Measurements from ENCODE around the gene PADI6.

Gene PADI6

DNA sequence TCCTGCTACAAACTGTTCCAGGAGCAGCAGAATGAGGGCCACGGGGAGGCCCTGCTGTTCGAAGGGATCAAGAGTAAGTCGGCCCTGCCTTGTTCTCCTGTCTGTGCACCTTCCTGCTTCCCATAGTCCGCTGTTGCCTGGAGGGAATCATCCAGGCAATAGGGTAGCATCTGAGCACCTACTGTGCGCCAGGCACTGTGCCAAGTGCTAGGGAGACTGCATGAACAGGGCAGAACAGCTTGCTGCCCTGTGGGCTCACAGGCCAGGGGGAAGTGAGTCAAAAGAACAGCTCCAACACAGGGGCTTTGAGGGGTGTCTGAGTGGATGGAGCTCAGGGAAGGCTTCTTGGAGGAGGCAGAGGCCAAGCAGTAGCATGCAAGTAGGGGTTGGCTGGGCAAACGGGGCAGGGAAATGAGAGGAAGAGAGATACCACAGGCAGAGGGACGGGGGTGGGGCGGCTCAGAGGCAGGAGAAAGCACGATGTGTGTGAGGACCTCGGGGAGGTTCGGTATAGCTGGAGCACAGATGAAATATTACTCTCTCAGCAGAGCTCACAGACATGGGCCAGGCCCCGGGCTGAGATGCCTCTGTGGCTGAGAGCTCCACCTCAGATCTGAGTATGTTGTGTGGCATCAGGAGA, 15.5 kb upstream of the PADI6 start:
- Histone ChIP-seq H3K36me3 (ENCODE audit: control insufficient read depth, insufficient read depth, low read length) (no peaks in the 10 kb centered on the region), H3K27me3 (ENCODE audit: control insufficient read depth, insufficient read depth, low read length) (no peaks in the 10 kb centered on the region), H3K27ac (ENCODE audit: low read length) (no peak overlapping the region), H3K4me3 (ENCODE audit: low read length) (no peak overlapping the region), H3K9me3 (ENCODE audit: control insufficient read depth, insufficient read depth, low read length) (no peaks in the 10 kb centered on the region), H3K4me1 (ENCODE audit: control insufficient read depth, insufficient read depth, low read length) (peaks cover 3% of the 10 kb centered on the region; the same call in 1 of the 2 replicates)
- DNase-seq (ENCODE audit: low read depth, low spot score) = no peak
- WGBS (ENCODE audit: insufficient coverage, insufficient read length) = no CpG with 5 or more reads among the region's 12 CpGs

DNA sequence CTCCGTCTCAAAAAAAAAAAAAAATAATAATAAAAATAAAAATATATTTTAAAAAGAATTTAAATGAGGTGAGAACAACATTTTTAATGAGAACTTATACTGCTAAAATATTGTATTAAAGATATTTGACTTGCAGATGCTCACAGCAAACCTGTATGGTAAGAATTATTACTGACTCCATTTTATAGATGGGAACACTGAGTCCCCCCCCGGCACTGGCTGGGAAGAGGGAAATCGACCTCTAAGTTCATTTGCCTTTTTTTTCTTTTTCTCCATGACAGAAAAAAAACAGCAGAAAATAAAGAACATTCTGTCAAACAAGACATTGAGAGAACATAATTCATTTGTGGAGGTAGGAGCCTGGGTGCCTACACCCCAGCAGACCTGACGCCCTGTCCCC, 13.4 kb upstream of the PADI6 start:
- Histone ChIP-seq H3K9me3 (ENCODE audit: control insufficient read depth, insufficient read depth, low read length) (no peaks in the 10 kb centered on the region), H3K27me3 (ENCODE audit: control insufficient read depth, insufficient read depth, low read length) (no peaks in the 10 kb centered on the region), H3K27ac (ENCODE audit: low read length) (no peak overlapping the region), H3K4me1 (ENCODE audit: control insufficient read depth, insufficient read depth, low read length) (peaks cover 3% of the 10 kb centered on the region; the same call in 1 of the 2 replicates), H3K36me3 (ENCODE audit: control insufficient read depth, insufficient read depth, low read length) (no peaks in the 10 kb centered on the region), H3K4me3 (ENCODE audit: low read length) (no peak overlapping the region)
- DNase-seq (ENCODE audit: low read depth, low spot score) = no peak
- WGBS (ENCODE audit: insufficient coverage, insufficient read length) = no CpG with 5 or more reads among the region's 4 CpGs

DNA sequence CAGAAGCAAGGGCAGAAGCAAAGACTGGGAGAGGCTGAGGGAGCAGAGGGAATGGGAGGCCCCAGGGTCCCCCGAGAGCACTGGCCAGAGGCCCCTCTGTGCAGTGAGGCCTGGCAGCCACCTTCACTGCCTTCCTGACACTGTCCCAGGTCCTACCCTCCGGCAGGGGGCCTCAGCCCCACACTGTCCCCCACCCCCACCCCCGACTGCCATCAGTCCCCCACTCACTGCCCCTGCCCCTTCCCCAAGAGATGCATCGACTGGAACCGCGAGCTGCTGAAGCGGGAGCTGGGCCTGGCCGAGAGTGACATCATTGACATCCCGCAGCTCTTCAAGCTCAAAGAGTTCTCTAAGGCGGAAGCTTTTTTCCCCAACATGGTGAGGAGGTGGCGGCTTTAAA, 13.0 kb upstream of the PADI6 start:
- H3K27ac ChIP-seq (ENCODE audit: low read length) = no peak overlapping the region
- DNase-seq (ENCODE audit: low read depth, low spot score) = no peak
- H3K36me3 ChIP-seq (ENCODE audit: control insufficient read depth, insufficient read depth, low read length) = no peaks in the 10 kb centered on the region
- H3K9me3 ChIP-seq (ENCODE audit: control insufficient read depth, insufficient read depth, low read length) = no peaks in the 10 kb centered on the region
- no CpG with 5 or more reads among the region's 11 CpGs for WGBS (ENCODE audit: insufficient coverage, insufficient read length)
- H3K4me1 ChIP-seq (ENCODE audit: control insufficient read depth, insufficient read depth, low read length) = peaks cover 3% of the 10 kb centered on the region; the same call in 1 of the 2 replicates
- no peak overlapping the region for H3K4me3 ChIP-seq (ENCODE audit: low read length)
- no peaks in the 10 kb centered on the region for H3K27me3 ChIP-seq (ENCODE audit: control insufficient read depth, insufficient read depth, low read length)

DNA sequence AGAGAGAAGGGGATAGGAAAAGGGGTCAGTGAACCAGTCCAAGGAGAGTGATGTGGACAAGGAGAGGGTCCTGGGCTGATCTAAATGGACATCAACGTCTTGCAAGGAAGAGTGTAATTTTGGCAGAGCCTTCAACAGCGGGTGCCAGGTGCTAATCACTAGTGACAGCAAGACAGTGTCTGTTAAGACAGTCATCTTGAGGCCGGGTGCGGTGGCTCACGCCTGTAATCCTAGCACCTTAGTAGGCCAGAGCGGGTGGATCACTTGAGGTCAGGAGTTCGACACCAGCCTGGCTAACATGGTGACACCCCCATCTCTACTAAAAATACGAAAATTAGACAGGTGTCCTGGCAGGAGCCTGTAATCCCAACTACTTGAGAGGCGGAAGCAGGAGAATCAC, 12.2 kb upstream of the PADI6 start:
- Histone ChIP-seq H3K27me3 (ENCODE audit: control insufficient read depth, insufficient read depth, low read length) (no peaks in the 10 kb centered on the region), H3K36me3 (ENCODE audit: control insufficient read depth, insufficient read depth, low read length) (no peaks in the 10 kb centered on the region), H3K4me3 (ENCODE audit: low read length) (no peak overlapping the region), H3K27ac (ENCODE audit: low read length) (no peak overlapping the region), H3K4me1 (ENCODE audit: control insufficient read depth, insufficient read depth, low read length) (peaks cover 3% of the 10 kb centered on the region; the same call in 1 of the 2 replicates), H3K9me3 (ENCODE audit: control insufficient read depth, insufficient read depth, low read length) (no peaks in the 10 kb centered on the region)
- DNase-seq (ENCODE audit: low read depth, low spot score) = no peak
- WGBS (ENCODE audit: insufficient coverage, insufficient read length) = no CpG with 5 or more reads among the region's 9 CpGs

GRCh38 chr1:17360272-17360956, 11.6 kb upstream of the PADI6 start:
- H3K36me3 ChIP-seq (ENCODE audit: control insufficient read depth, insufficient read depth, low read length) = no peaks in the 10 kb centered on the region
- no peaks in the 10 kb centered on the region for H3K27me3 ChIP-seq (ENCODE audit: control insufficient read depth, insufficient read depth, low read length)
- no peak for DNase-seq (ENCODE audit: low read depth, low spot score)
- H3K4me3 ChIP-seq (ENCODE audit: low read length) = no peak overlapping the region
- no peak overlapping the region for H3K27ac ChIP-seq (ENCODE audit: low read length)
- H3K4me1 ChIP-seq (ENCODE audit: control insufficient read depth, insufficient read depth, low read length) = peaks cover 3% of the 10 kb centered on the region; the same call in 1 of the 2 replicates
- no CpG with 5 or more reads among the region's 11 CpGs for WGBS (ENCODE audit: insufficient coverage, insufficient read length)
- H3K9me3 ChIP-seq (ENCODE audit: control insufficient read depth, insufficient read depth, low read length) = no peaks in the 10 kb centered on the region

DNA sequence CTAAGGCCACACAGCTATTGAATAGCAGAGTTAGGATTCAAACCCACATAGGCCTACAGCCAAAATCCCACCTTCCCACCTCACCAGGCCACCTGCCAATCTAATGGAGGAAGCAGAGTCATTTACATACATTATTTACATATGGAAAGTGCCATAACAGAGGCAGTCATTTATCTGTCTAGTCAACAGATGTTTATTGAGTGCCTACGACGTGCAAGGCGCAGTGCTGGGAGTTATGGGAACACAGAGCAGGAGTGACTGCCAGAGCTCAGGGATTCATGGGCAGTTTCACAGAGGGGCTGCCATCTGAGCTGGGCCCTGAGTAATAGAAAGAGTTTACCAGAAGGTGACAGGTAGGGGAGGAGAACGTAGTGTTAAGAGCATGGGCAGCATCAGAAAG, 10.3 kb upstream of the PADI6 start:
- H3K4me3 ChIP-seq (ENCODE audit: low read length) = no peak overlapping the region
- no CpG with 5 or more reads among the region's 4 CpGs for WGBS (ENCODE audit: insufficient coverage, insufficient read length)
- no peaks in the 10 kb centered on the region for H3K27me3 ChIP-seq (ENCODE audit: control insufficient read depth, insufficient read depth, low read length)
- no peaks in the 10 kb centered on the region for H3K9me3 ChIP-seq (ENCODE audit: control insufficient read depth, insufficient read depth, low read length)
- peaks cover 3% of the 10 kb centered on the region; the same call in 1 of the 2 replicates for H3K4me1 ChIP-seq (ENCODE audit: control insufficient read depth, insufficient read depth, low read length)
- no peak overlapping the region for H3K27ac ChIP-seq (ENCODE audit: low read length)
- no peak for DNase-seq (ENCODE audit: low read depth, low spot score)
- H3K36me3 ChIP-seq (ENCODE audit: control insufficient read depth, insufficient read depth, low read length) = no peaks in the 10 kb centered on the region

DNA sequence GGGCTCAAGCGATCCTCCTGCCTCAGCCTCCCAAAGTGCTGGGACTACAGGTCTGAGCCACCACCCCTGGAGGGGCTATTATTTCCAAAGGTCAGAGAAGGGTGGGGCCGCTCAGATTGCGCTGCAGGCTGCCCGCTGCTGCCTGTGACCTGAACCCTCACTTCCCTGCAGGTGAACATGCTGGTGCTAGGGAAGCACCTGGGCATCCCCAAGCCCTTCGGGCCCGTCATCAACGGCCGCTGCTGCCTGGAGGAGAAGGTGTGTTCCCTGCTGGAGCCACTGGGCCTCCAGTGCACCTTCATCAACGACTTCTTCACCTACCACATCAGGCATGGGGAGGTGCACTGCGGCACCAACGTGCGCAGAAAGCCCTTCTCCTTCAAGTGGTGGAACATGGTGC, 8.6 kb upstream of the PADI6 start:
- Histone ChIP-seq H3K36me3 (ENCODE audit: control insufficient read depth, insufficient read depth, low read length) (no peaks in the 10 kb centered on the region), H3K4me1 (ENCODE audit: control insufficient read depth, insufficient read depth, low read length) (peaks cover 3% of the 10 kb centered on the region; the same call in 1 of the 2 replicates), H3K9me3 (ENCODE audit: control insufficient read depth, insufficient read depth, low read length) (no peaks in the 10 kb centered on the region), H3K27me3 (ENCODE audit: control insufficient read depth, insufficient read depth, low read length) (no peaks in the 10 kb centered on the region), H3K27ac (ENCODE audit: low read length) (no peak overlapping the region), H3K4me3 (ENCODE audit: low read length) (no peak overlapping the region)
- no CpG with 5 or more reads among the region's 12 CpGs for WGBS (ENCODE audit: insufficient coverage, insufficient read length)
- DNase-seq (ENCODE audit: low read depth, low spot score) = no peak

GRCh38 chr1:17363771-17364170, 8.2 kb upstream of the PADI6 start:
- Histone ChIP-seq H3K9me3 (ENCODE audit: control insufficient read depth, insufficient read depth, low read length) (no peaks in the 10 kb centered on the region), H3K27ac (ENCODE audit: low read length) (no peak overlapping the region), H3K4me1 (ENCODE audit: control insufficient read depth, insufficient read depth, low read length) (peaks cover 3% of the 10 kb centered on the region; the same call in 1 of the 2 replicates), H3K36me3 (ENCODE audit: control insufficient read depth, insufficient read depth, low read length) (no peaks in the 10 kb centered on the region), H3K4me3 (ENCODE audit: low read length) (no peak overlapping the region), H3K27me3 (ENCODE audit: control insufficient read depth, insufficient read depth, low read length) (no peaks in the 10 kb centered on the region)
- no CpG with 5 or more reads among the region's 4 CpGs for WGBS (ENCODE audit: insufficient coverage, insufficient read length)
- DNase-seq (ENCODE audit: low read depth, low spot score) = no peak

DNA sequence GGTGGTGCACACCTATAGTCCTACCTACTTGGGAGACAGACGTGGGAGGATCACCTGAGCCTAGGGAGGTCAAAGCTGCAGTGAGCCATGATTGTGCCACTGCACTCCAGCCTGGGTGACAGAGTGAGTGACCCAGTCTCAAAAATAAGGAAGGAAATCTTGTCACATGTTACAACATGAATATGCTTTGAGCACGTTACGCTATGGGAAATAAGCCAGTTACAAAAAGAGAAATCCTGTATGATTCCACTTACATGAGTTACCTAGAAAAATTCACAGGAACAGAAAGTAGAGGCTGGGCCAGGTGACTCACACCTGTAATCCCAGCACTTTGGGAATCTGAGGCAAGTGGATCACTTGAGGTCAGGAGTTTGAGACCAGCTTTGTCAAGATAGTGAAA, 6.7 kb upstream of the PADI6 start:
- no peaks in the 10 kb centered on the region for H3K36me3 ChIP-seq (ENCODE audit: control insufficient read depth, insufficient read depth, low read length)
- DNase-seq (ENCODE audit: low read depth, low spot score) = no peak
- WGBS (ENCODE audit: insufficient coverage, insufficient read length) = no CpG with 5 or more reads among the region's 3 CpGs
- H3K4me3 ChIP-seq (ENCODE audit: low read length) = no peak overlapping the region
- no peaks in the 10 kb centered on the region for H3K4me1 ChIP-seq (ENCODE audit: control insufficient read depth, insufficient read depth, low read length)
- no peak overlapping the region for H3K27ac ChIP-seq (ENCODE audit: low read length)
- H3K27me3 ChIP-seq (ENCODE audit: control insufficient read depth, insufficient read depth, low read length) = no peaks in the 10 kb centered on the region
- H3K9me3 ChIP-seq (ENCODE audit: control insufficient read depth, insufficient read depth, low read length) = no peaks in the 10 kb centered on the region

GRCh38 chr1:17369466-17369865, 2.5 kb upstream of the PADI6 start:
- H3K27me3 ChIP-seq (ENCODE audit: control insufficient read depth, insufficient read depth, low read length) = no peaks in the 10 kb centered on the region
- DNase-seq (ENCODE audit: low read depth, low spot score) = no peak
- no peaks in the 10 kb centered on the region for H3K36me3 ChIP-seq (ENCODE audit: control insufficient read depth, insufficient read depth, low read length)
- no peak overlapping the region for H3K27ac ChIP-seq (ENCODE audit: low read length)
- no peak overlapping the region for H3K4me3 ChIP-seq (ENCODE audit: low read length)
- no peaks in the 10 kb centered on the region for H3K9me3 ChIP-seq (ENCODE audit: control insufficient read depth, insufficient read depth, low read length)
- H3K4me1 ChIP-seq (ENCODE audit: control insufficient read depth, insufficient read depth, low read length) = no peaks in the 10 kb centered on the region
- WGBS (ENCODE audit: insufficient coverage, insufficient read length) = no CpG with 5 or more reads among the region's 9 CpGs

DNA sequence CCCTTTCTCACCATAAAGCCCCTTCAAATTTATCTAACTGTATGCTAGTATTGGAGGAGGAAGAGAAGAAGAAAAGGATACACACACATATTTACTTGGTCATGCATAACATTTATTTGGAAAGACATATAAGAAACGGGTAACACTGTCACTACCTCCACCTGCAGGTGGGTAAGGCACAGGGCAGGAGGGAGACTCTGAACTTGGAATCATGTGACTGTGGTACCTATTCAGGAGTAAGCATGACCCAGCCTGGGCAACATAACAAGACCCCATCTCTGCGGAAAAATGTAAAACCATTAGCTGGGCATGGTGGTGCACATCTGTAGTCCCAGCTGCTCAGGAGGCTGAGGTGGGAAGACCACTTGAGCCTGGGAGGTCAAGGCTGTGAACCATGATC, 1.4 kb upstream of the PADI6 start:
- Histone ChIP-seq H3K27me3 (ENCODE audit: control insufficient read depth, insufficient read depth, low read length) (no peaks in the 10 kb centered on the region), H3K9me3 (ENCODE audit: control insufficient read depth, insufficient read depth, low read length) (no peaks in the 10 kb centered on the region), H3K27ac (ENCODE audit: low read length) (no peak overlapping the region), H3K4me1 (ENCODE audit: control insufficient read depth, insufficient read depth, low read length) (no peaks in the 10 kb centered on the region; the same call in 1 of the 2 replicates), H3K4me3 (ENCODE audit: low read length) (no peak overlapping the region), H3K36me3 (ENCODE audit: control insufficient read depth, insufficient read depth, low read length) (no peaks in the 10 kb centered on the region)
- DNase-seq (ENCODE audit: low read depth, low spot score) = no peak
- WGBS (ENCODE audit: insufficient coverage, insufficient read length) = no CpG with 5 or more reads among the region's 2 CpGs
